ENCODE results near the gene TYK2.

TYK2 gene

DNA sequence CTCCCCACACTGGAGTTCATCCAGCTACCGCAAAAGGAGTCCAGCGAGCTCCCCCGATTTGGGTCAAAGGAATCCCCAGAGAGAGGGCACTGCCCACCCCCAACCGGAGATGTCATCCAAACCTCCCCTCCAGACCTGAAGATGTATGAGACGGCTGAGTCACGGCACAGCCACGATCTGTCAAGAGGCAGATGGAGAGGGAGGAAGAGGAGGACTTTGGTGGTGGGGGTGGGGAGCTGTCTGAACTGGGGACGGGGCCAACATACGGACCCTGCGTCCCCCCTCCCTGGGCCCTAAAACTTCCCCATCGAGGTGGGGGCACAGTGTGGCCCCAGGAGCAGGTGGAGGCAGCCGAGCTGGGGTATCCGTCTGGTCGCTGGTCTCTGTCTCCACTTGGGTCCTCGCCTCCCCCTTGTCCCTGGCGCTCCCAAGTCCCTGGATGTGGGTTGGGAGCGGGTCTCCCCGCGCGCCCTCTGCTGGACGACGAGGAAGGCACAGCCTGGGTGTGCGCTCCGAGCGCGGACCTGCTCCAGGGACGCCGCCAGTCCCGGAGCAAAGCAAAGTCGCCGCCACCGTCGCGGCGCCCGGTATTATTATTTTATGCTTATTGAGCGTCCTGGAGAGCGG, 43.8 kb upstream of the TYK2 start (continued):
- TF ChIP-seq TRIM28 (IDR thresholded peaks at IDR 0.05; ENCODE audit: borderline replicate concordance, low read length): no peak; the same call in 1 of the 2 replicates
- TF ChIP-seq, protein P1, sequence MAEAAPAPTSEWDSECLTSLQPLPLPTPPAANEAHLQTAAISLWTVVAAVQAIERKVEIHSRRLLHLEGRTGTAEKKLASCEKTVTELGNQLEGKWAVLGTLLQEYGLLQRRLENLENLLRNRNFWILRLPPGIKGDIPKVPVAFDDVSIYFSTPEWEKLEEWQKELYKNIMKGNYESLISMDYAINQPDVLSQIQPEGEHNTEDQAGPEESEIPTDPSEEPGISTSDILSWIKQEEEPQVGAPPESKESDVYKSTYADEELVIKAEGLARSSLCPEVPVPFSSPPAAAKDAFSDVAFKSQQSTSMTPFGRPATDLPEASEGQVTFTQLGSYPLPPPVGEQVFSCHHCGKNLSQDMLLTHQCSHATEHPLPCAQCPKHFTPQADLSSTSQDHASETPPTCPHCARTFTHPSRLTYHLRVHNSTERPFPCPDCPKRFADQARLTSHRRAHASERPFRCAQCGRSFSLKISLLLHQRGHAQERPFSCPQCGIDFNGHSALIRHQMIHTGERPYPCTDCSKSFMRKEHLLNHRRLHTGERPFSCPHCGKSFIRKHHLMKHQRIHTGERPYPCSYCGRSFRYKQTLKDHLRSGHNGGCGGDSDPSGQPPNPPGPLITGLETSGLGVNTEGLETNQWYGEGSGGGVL (tag by site-specific recombination; IDR thresholded peaks at IDR 0.05): peak; percentile 91
- TF ChIP-seq ZNF561 (tag by site-specific recombination; IDR thresholded peaks at IDR 0.05; ENCODE audit: borderline replicate concordance): peak; percentile 78; the same call in 1 of the 2 replicates
- no peak for TF ChIP-seq YY1 (tag by site-specific recombination; IDR thresholded peaks at IDR 0.05)
- no peak for TF ChIP-seq ZNF311 (tag by site-specific recombination; IDR thresholded peaks at IDR 0.05; ENCODE audit: borderline replicate concordance)
- TF ChIP-seq, protein P2, sequence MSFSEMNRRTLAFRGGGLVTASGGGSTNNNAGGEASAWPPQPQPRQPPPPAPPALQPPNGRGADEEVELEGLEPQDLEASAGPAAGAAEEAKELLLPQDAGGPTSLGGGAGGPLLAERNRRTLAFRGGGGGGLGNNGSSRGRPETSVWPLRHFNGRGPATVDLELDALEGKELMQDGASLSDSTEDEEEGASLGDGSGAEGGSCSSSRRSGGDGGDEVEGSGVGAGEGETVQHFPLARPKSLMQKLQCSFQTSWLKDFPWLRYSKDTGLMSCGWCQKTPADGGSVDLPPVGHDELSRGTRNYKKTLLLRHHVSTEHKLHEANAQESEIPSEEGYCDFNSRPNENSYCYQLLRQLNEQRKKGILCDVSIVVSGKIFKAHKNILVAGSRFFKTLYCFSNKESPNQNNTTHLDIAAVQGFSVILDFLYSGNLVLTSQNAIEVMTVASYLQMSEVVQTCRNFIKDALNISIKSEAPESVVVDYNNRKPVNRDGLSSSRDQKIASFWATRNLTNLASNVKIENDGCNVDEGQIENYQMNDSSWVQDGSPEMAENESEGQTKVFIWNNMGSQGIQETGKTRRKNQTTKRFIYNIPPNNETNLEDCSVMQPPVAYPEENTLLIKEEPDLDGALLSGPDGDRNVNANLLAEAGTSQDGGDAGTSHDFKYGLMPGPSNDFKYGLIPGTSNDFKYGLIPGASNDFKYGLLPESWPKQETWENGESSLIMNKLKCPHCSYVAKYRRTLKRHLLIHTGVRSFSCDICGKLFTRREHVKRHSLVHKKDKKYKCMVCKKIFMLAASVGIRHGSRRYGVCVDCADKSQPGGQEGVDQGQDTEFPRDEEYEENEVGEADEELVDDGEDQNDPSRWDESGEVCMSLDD (tag by site-specific recombination; IDR thresholded peaks at IDR 0.05): peak; percentile 94
- TF ChIP-seq, protein P3, sequence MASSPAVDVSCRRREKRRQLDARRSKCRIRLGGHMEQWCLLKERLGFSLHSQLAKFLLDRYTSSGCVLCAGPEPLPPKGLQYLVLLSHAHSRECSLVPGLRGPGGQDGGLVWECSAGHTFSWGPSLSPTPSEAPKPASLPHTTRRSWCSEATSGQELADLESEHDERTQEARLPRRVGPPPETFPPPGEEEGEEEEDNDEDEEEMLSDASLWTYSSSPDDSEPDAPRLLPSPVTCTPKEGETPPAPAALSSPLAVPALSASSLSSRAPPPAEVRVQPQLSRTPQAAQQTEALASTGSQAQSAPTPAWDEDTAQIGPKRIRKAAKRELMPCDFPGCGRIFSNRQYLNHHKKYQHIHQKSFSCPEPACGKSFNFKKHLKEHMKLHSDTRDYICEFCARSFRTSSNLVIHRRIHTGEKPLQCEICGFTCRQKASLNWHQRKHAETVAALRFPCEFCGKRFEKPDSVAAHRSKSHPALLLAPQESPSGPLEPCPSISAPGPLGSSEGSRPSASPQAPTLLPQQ (tag by site-specific recombination; IDR thresholded peaks at IDR 0.05): peak; percentile 75
- TF ChIP-seq ZNF138 (tag by site-specific recombination; IDR thresholded peaks at IDR 0.05; ENCODE audit: borderline replicate concordance): 0 out of 2 replicates have a peak, but pooled peaks have one; percentile 5

DNA sequence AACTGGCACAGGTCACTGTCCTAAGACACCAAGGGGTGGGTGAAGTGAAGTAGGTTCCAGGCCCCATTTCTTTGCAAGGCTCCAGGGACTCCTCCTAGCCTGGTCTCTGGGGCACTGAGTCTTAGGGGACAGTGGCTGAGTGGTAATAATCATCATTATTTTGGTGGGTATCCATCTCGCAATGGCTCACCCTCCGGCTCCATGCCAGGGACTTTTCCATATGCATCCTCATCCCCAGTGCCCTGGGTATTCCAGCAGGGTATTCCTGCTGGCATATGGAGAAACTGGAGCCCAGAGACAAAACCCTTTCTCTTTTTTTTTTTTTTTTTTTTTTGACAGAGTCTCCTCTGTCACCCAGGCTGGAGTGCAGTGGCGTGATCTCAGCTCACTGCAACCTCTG, 42.5 kb upstream of the TYK2 start:
- ChIA-PET POLR2A (interaction anchor here (0.7 kb wide), 1 partner anchor 9 kb away, joined by 9 read pairs; no protein-coding TSS in a partner anchor), CTCF (interaction anchor here (0.7 to 4.6 kb wide), 7 partner anchors 11 to 47 kb away, joined by 3 to 15 read pairs (median 5); no protein-coding TSS in a partner anchor)
- Histone ChIP-seq H3K36me3 (ENCODE audit: control insufficient read depth in 2 of 2, insufficient read depth in 1 of 2, low read length in 2 of 2) (no peaks in the 10 kb centered on the region), H3K9me3 (ENCODE audit: control insufficient read depth, insufficient read depth, low read depth, low read length) (no peaks in the 10 kb centered on the region), H3K4me3 (ENCODE audit: low read depth, low read length) (no peak overlapping the region), H3K4me1 (ENCODE audit: control insufficient read depth, insufficient read depth, low read length) (0 out of 2 replicates have a peak, but pooled peaks cover 7% of the 10 kb centered on the region), H3K27ac (ENCODE audit: extremely low read depth, low read depth, low read length) (no peak overlapping the region)
- no peak for TF ChIP-seq ZNF785 (tag by site-specific recombination; IDR thresholded peaks at IDR 0.05)
- no peak for TF ChIP-seq YY1 (tag by site-specific recombination; IDR thresholded peaks at IDR 0.05)
- TF ChIP-seq ZNF391 (tag by site-specific recombination; IDR thresholded peaks at IDR 0.05; ENCODE audit: borderline replicate concordance, low read depth): no peak
- TF ChIP-seq, protein P4, sequence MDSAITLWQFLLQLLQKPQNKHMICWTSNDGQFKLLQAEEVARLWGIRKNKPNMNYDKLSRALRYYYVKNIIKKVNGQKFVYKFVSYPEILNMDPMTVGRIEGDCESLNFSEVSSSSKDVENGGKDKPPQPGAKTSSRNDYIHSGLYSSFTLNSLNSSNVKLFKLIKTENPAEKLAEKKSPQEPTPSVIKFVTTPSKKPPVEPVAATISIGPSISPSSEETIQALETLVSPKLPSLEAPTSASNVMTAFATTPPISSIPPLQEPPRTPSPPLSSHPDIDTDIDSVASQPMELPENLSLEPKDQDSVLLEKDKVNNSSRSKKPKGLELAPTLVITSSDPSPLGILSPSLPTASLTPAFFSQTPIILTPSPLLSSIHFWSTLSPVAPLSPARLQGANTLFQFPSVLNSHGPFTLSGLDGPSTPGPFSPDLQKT (IDR thresholded peaks at IDR 0.05; ENCODE audit: borderline replicate concordance, low read depth, low read length): no peak

DNA sequence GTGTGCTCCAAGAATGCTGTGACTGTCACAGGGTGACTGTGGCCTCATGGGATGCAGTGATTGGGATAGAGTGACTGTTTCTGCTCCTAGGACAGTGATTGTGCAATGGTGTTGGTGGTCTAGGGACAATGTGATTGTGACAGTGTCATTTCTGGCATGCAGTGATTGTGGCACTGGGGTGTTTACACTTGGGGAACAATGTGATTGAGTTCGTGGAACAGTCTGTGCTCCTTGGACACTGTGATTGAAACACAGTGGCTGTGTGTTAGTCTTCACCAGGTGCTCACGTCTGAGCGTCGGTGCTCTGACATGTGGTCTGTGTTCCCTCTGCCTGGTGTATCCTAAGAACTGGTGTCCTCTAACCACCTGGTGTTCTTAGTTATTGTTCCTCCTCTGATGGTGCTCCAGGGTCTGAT, 41.7 kb upstream of the TYK2 start:
- Histone ChIP-seq H3K36me3 (ENCODE audit: control insufficient read depth in 2 of 2, insufficient read depth in 1 of 2, low read length in 2 of 2) (no peaks in the 10 kb centered on the region), H3K4me3 (ENCODE audit: low read depth, low read length) (no peak overlapping the region)
- CTCF ChIA-PET: interaction anchor here (0.6 to 1.1 kb wide), 9 partner anchors 14 to 302 kb away, joined by 3 to 5 read pairs (median 4); partner anchors contain the start of gene CDC37
- TF ChIP-seq ZBTB8A (tag by site-specific recombination; IDR thresholded peaks at IDR 0.05): no peak
- no peak for TF ChIP-seq ZFHX2 (tag by site-specific recombination; conservative IDR thresholded peaks at IDR 0.05)
- TF ChIP-seq, protein P5, sequence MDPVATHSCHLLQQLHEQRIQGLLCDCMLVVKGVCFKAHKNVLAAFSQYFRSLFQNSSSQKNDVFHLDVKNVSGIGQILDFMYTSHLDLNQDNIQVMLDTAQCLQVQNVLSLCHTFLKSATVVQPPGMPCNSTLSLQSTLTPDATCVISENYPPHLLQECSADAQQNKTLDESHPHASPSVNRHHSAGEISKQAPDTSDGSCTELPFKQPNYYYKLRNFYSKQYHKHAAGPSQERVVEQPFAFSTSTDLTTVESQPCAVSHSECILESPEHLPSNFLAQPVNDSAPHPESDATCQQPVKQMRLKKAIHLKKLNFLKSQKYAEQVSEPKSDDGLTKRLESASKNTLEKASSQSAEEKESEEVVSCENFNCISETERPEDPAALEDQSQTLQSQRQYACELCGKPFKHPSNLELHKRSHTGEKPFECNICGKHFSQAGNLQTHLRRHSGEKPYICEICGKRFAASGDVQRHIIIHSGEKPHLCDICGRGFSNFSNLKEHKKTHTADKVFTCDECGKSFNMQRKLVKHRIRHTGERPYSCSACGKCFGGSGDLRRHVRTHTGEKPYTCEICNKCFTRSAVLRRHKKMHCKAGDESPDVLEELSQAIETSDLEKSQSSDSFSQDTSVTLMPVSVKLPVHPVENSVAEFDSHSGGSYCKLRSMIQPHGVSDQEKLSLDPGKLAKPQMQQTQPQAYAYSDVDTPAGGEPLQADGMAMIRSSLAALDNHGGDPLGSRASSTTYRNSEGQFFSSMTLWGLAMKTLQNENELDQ (tag by site-specific recombination; IDR thresholded peaks at IDR 0.05; ENCODE audit: low read depth): no peak
- peak; percentile 65; the same call in 1 of the 2 replicates for TF ChIP-seq ZBTB48 (tag by site-specific recombination; IDR thresholded peaks at IDR 0.05)
- TF ChIP-seq ZNF529 (tag by site-specific recombination; IDR thresholded peaks at IDR 0.05; ENCODE audit: insufficient replicate concordance): no peak
- TF ChIP-seq ZNF202 (tag by site-specific recombination; IDR thresholded peaks at IDR 0.05; ENCODE audit: borderline replicate concordance): no peak
- no peak for TF ChIP-seq ZNF114 (tag by site-specific recombination; IDR thresholded peaks at IDR 0.05)
- TF ChIP-seq, protein P6, sequence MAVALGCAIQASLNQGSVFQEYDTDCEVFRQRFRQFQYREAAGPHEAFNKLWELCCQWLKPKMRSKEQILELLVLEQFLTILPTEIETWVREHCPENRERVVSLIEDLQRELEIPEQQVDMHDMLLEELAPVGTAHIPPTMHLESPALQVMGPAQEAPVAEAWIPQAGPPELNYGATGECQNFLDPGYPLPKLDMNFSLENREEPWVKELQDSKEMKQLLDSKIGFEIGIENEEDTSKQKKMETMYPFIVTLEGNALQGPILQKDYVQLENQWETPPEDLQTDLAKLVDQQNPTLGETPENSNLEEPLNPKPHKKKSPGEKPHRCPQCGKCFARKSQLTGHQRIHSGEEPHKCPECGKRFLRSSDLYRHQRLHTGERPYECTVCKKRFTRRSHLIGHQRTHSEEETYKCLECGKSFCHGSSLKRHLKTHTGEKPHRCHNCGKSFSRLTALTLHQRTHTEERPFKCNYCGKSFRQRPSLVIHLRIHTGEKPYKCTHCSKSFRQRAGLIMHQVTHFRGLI (tag by site-specific recombination; IDR thresholded peaks at IDR 0.05): no peak
- TF ChIP-seq ZNF146 (tag by site-specific recombination; IDR thresholded peaks at IDR 0.05): 0 out of 2 replicates have a peak, but pooled peaks have one; percentile 2

More for the DNA sequence above, 41.7 kb upstream of the TYK2 start:
- POLR2A ChIA-PET: interaction anchor here (2.1 kb wide), 1 partner anchor 42 kb away, joined by 7 read pairs; the partner anchor contains the start of gene TYK2
- H3K9me3 ChIP-seq (ENCODE audit: control insufficient read depth, insufficient read depth, low read depth, low read length): no peaks in the 10 kb centered on the region
- H3K27ac ChIP-seq (ENCODE audit: extremely low read depth, low read depth, low read length): no peak overlapping the region
- 0 out of 2 replicates have a peak, but pooled peaks cover 8% of the 10 kb centered on the region for H3K4me1 ChIP-seq (ENCODE audit: control insufficient read depth, insufficient read depth, low read length)

Data from HEK293 (cell line).